ENCODE measurements around the gene GGTLC3.
"Not testable (repeated sequence)": the region's sequence is repeated elsewhere in the genome, so short reads cannot be mapped to it uniquely, and the experiment has no call there.

Gene GGTLC3

DNA sequence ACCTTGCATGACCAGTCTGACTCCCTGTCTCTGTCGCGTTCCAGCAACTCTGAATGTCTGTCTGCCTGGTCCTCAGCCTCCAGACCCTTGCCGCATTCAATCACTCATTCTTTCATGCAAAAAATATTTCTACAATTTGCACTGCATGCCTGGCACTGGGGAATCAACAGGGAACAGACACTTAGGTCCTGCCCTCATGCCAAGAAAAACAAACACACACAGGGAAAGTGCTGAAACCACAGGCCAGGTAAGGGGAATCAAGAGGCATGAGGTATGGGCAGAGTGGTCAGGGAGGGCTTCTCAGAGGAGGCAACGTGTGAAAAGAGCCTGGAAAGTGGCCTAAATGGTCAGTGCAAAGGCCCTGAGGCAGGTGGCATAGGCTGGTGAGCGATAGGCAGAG is at the start of gene GGTLC3:
Gene GGTLC3, minus strand, starts transcription at position 101 of the 400 bp plus-strand sequence. CDS start 264 bp downstream, outside the sequence.
- H3K9ac ChIP-seq (ENCODE audit: low read length in 5 of 5); H3K27me3 ChIP-seq (ENCODE audit: control insufficient read depth in 5 of 5, insufficient read depth in 4 of 5, low read length in 5 of 5); H3K27ac ChIP-seq (ENCODE audit: low read depth, low read length); H3K9me3 ChIP-seq (ENCODE audit: control insufficient read depth in 5 of 5, low read length in 5 of 5); H3K4me3 ChIP-seq (ENCODE audit: low read depth in 1 of 5, low read length in 5 of 5); H3K36me3 ChIP-seq (ENCODE audit: control insufficient read depth in 5 of 5, insufficient read depth in 5 of 5, low read length in 5 of 5); H3K4me1 ChIP-seq (ENCODE audit: control insufficient read depth in 5 of 5, insufficient read depth in 5 of 5, low read length in 5 of 5): not testable (repeated sequence)

DNA sequence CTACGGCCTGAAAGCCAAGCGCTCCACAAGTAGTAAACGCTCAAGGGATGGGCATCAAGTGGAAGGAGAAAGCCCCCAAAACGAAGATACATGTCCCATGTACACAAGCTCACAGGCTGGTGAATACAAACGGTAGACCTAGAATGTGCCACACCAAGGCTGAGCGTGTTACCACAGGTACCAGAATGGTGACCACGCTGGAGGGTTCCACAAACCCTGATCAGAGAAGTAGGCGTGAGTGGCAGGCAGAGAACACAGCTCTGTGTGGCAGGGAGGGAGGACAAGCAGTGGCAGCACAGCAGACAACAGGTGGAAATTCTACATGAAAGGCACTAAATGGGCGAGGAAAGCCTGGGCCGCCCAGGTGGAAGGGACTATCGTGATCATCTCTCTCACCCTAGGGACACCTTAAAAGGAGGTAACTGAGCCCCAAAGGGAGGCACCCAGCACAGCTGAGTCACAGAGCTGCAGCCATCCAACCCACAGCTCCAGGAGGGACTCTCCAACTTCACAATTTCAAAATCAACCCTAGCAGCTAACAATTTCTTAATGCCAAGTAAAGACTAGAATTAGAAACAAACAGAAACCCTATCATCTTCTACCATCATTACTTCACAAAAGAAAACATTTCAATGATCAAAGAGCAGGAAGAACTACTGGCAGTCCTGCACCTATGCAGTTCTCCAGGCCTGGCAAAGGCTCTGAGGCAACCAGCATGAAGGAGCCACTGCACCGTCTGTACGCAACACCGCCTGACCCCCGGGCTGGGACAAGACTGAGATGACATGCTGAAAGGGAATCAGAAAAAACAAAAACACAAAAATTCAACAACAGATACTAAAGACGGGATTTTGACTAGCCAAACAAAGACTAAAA is 42.4 kb upstream of the GGTLC3 start:
- not testable (repeated sequence) for H3K4me1 ChIP-seq (ENCODE audit: control insufficient read depth in 5 of 5, insufficient read depth in 5 of 5, low read length in 5 of 5)

DNA sequence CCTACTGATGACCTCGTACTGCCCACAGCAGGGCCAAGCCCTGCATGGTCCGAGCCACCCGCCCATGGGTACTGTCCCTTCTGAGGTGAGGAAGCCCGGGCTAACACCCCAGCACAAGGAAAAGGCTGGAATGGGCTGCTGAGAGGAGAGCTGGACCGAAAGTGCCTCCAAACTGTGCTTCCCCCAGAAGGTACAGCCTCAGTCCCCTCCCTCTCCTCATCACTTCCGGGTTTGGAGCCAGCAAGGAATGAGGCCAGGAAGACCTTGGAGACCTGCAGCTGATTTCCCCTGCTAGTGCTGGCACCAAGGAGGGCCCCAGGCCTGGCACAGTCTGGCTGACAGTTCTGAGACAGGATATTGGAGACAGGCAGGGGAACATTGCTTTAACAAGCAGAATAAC is 41.0 kb upstream of the GGTLC3 start:
- not testable (repeated sequence) for H3K4me1 ChIP-seq (ENCODE audit: control insufficient read depth in 5 of 5, insufficient read depth in 5 of 5, low read length in 5 of 5); H3K27ac ChIP-seq (ENCODE audit: low read depth, low read length); H3K4me3 ChIP-seq (ENCODE audit: low read depth in 1 of 5, low read length in 5 of 5); H3K27me3 ChIP-seq (ENCODE audit: control insufficient read depth in 5 of 5, insufficient read depth in 4 of 5, low read length in 5 of 5); H3K36me3 ChIP-seq (ENCODE audit: control insufficient read depth in 5 of 5, insufficient read depth in 5 of 5, low read length in 5 of 5); H3K9ac ChIP-seq (ENCODE audit: low read length in 5 of 5); H3K9me3 ChIP-seq (ENCODE audit: control insufficient read depth in 5 of 5, low read length in 5 of 5)

More for the DNA sequence above, 42.4 kb upstream of the GGTLC3 start:
- not testable (repeated sequence) for H3K9ac ChIP-seq (ENCODE audit: low read length in 5 of 5); H3K27me3 ChIP-seq (ENCODE audit: control insufficient read depth in 5 of 5, insufficient read depth in 4 of 5, low read length in 5 of 5); H3K36me3 ChIP-seq (ENCODE audit: control insufficient read depth in 5 of 5, insufficient read depth in 5 of 5, low read length in 5 of 5); H3K9me3 ChIP-seq (ENCODE audit: control insufficient read depth in 5 of 5, low read length in 5 of 5); H3K4me3 ChIP-seq (ENCODE audit: low read depth in 1 of 5, low read length in 5 of 5); H3K27ac ChIP-seq (ENCODE audit: low read depth, low read length)

DNA sequence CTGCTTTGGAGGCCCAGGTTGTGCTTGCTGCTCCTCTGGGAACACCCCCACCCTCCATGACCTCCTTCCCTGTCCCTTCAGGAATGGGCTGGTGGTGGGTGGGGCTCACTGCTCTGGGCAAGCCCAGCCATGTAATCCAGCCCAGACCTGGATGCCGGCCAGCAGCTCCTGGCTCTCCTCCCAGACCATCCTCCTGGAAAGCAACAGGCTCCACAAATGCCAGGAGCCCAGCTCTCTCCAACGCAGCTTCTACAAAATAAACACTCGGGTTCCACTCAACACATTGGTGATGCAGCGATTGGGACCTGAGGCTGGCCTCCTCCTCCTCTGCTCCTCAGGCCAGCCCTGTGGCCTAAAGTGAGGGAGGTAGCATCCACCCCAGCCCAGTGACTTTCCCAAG is 40.6 kb upstream of the GGTLC3 start:
- not testable (repeated sequence) for H3K27ac ChIP-seq (ENCODE audit: low read depth, low read length); H3K4me3 ChIP-seq (ENCODE audit: low read depth in 1 of 5, low read length in 5 of 5); H3K36me3 ChIP-seq (ENCODE audit: control insufficient read depth in 5 of 5, insufficient read depth in 5 of 5, low read length in 5 of 5); H3K4me1 ChIP-seq (ENCODE audit: control insufficient read depth in 5 of 5, insufficient read depth in 5 of 5, low read length in 5 of 5); H3K9me3 ChIP-seq (ENCODE audit: control insufficient read depth in 5 of 5, low read length in 5 of 5); H3K9ac ChIP-seq (ENCODE audit: low read length in 5 of 5); H3K27me3 ChIP-seq (ENCODE audit: control insufficient read depth in 5 of 5, insufficient read depth in 4 of 5, low read length in 5 of 5)

DNA sequence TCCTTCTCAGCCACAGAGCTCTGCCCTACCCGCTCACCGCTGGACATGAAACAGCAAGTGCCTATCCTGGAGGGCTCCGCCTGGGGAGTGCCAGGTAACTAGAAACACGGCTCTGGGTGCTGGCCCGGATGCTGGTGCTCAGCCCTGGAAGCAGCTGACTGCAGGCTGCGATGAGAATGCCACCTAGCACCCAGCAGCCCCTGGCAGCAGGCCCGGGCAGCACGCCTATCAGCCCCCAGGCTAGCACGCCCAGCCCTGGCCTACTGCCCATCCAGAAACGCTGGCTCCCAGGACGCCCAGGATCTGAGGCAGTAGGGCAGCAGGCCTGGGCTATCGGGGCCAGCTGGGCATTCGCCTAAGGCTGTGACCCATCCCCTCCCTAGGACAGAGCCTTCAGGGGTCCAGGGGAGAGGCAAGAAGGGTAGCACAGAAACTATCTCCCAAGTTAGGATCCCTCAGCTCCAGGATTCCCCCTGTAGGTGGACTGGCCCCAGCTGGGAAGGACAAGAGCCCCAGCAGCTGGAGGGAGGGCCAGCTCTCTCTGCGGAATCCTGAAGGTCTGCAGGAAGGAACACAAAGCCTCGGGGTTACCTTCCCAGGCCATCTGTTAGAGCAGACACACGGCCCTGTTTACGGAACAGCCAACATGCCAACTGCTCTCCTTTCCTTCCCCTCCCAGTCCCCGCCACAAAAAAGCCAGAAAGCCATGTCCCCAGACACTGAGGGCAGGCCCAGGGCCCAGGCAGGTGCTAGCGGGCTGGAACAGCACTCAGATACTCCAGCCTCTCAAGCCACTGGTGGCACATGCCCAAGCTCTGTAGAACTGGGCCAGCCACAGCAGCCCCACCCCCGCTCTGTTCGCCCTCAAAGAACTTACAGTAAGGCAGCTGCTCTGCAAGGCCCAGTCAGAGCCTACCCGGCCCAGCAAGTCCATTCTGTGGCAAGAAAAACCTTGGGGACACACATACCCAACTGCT is 36.6 kb upstream of the GGTLC3 start:
- H3K27me3 ChIP-seq (ENCODE audit: control insufficient read depth in 5 of 5, insufficient read depth in 4 of 5, low read length in 5 of 5); H3K4me3 ChIP-seq (ENCODE audit: low read depth in 1 of 5, low read length in 5 of 5); H3K4me1 ChIP-seq (ENCODE audit: control insufficient read depth in 5 of 5, insufficient read depth in 5 of 5, low read length in 5 of 5); H3K27ac ChIP-seq (ENCODE audit: low read depth, low read length); H3K9me3 ChIP-seq (ENCODE audit: control insufficient read depth in 5 of 5, low read length in 5 of 5); H3K36me3 ChIP-seq (ENCODE audit: control insufficient read depth in 5 of 5, insufficient read depth in 5 of 5, low read length in 5 of 5); H3K9ac ChIP-seq (ENCODE audit: low read length in 5 of 5): not testable (repeated sequence)

DNA sequence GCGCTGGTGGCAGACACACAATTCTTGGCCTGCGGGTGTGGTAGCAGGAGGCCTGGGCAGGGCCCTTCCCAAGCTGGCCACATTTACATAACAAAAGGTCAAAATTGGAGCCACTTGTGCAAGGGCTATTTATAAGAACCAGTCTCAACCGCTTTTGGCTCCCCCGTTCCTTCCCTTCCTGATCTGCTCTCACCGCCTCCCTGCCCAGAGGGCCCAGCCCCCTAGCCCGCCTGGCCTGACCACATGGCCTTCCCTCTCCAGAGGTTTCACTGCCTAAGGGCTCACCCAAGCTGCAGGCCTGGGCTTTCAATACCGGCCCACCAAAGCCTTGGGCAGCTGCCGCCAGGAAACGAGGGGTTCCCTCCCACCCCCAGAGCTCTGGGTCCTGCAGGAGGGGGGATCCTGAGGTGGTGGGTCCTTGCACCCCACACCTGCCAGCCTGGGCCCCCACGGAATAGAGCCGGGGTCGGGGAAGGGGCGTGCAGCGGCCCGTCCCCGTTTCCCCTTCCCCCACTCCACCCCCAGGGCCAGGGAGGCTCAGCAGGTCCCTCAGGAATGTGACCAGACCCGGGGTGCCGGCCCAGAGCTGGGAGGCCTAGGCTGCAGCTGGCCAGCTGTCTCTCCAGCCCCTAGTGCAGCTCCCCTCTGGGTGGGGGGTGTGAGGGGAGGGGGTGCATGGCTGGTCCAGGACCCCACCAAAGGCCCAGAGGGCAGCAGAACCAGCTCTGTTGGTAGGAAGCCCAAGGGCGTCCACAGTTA is 35.1 kb upstream of the GGTLC3 start:
- H3K9ac ChIP-seq (ENCODE audit: low read length in 5 of 5); H3K4me1 ChIP-seq (ENCODE audit: control insufficient read depth in 5 of 5, insufficient read depth in 5 of 5, low read length in 5 of 5); H3K36me3 ChIP-seq (ENCODE audit: control insufficient read depth in 5 of 5, insufficient read depth in 5 of 5, low read length in 5 of 5); H3K27ac ChIP-seq (ENCODE audit: low read depth, low read length); H3K9me3 ChIP-seq (ENCODE audit: control insufficient read depth in 5 of 5, low read length in 5 of 5); H3K4me3 ChIP-seq (ENCODE audit: low read depth in 1 of 5, low read length in 5 of 5); H3K27me3 ChIP-seq (ENCODE audit: control insufficient read depth in 5 of 5, insufficient read depth in 4 of 5, low read length in 5 of 5): not testable (repeated sequence)

DNA sequence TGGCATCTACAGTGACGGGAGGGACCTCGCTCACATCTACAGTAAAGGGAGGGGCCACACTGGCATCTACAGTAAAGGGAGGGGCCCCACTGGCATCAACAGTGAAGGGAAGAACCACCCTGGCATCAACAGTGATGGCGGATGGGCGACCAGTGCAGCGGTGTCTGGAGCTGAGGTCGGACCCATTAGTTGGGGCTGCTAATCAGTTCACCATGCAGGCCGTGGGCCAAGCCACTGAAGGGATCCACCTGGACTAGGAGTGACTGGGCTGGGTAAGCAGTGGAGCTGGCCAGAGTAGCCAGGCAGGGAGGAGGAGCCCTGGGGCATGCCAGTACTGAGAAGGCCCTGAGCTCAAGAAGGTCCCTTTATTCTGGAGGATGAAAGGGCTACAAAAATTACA is 33.1 kb upstream of the GGTLC3 start:
- not testable (repeated sequence) for H3K27me3 ChIP-seq (ENCODE audit: control insufficient read depth in 5 of 5, insufficient read depth in 4 of 5, low read length in 5 of 5); H3K4me1 ChIP-seq (ENCODE audit: control insufficient read depth in 5 of 5, insufficient read depth in 5 of 5, low read length in 5 of 5); H3K4me3 ChIP-seq (ENCODE audit: low read depth in 1 of 5, low read length in 5 of 5); H3K27ac ChIP-seq (ENCODE audit: low read depth, low read length); H3K9me3 ChIP-seq (ENCODE audit: control insufficient read depth in 5 of 5, low read length in 5 of 5); H3K36me3 ChIP-seq (ENCODE audit: control insufficient read depth in 5 of 5, insufficient read depth in 5 of 5, low read length in 5 of 5); H3K9ac ChIP-seq (ENCODE audit: low read length in 5 of 5)

DNA sequence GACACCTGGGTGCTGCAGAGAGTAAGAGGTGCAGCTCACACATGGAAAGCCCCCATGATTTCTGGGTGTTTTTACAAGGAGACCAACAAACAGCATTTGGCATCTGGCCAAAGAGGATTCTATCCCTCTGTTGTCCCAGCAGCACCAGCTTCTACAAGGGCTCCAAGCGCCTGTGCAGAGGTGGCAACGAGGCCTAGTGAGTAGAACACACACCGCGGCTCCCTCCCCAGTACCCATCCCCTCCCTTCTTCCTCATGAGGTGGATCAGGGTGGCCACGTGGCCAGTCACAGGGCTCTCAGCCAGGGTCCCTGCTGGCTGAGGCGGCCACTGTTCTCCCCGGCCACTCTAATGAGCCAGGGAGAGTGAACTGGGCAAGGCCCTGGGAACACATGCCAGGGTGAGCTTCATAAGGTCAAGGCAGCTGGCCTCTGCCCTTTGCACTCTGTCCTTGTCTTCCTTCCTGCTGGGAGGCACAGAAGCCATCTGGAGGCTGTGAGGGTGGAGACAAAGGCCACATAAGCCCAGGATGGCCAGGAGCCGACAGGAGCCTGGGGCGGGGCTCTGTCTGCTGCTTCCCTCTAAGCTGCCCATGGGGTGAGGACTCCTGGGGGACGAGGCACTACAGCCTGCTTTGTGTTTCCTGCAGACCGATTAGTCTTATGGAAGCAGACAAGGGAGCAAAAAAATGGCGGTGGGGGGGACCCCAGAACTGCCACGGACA is 31.7 kb upstream of the GGTLC3 start:
- not testable (repeated sequence) for H3K27ac ChIP-seq (ENCODE audit: low read depth, low read length); H3K4me3 ChIP-seq (ENCODE audit: low read depth in 1 of 5, low read length in 5 of 5); H3K9ac ChIP-seq (ENCODE audit: low read length in 5 of 5); H3K27me3 ChIP-seq (ENCODE audit: control insufficient read depth in 5 of 5, insufficient read depth in 4 of 5, low read length in 5 of 5); H3K9me3 ChIP-seq (ENCODE audit: control insufficient read depth in 5 of 5, low read length in 5 of 5); H3K4me1 ChIP-seq (ENCODE audit: control insufficient read depth in 5 of 5, insufficient read depth in 5 of 5, low read length in 5 of 5); H3K36me3 ChIP-seq (ENCODE audit: control insufficient read depth in 5 of 5, insufficient read depth in 5 of 5, low read length in 5 of 5)

DNA sequence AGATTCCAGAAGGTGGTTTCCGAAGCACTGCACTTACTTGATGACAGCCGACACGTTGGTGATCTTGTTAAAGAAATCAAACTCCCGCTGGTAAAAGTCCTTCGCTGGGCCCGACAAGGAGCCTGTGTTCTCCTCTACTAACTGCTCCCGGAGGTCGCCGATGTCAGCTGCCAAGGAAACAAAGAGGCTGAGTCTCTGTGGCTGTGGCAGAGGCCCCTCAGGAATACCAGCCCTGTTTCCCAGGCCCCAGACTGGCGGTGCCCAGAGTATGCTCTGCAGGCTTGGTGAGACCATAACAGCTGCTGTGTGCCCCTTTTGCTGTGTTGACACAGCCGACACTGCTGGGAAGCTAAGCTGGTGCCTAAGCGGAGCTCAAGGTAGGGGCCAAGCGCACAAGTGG is 26.7 kb upstream of the GGTLC3 start:
- not testable (repeated sequence) for H3K27me3 ChIP-seq (ENCODE audit: control insufficient read depth in 5 of 5, insufficient read depth in 4 of 5, low read length in 5 of 5); H3K27ac ChIP-seq (ENCODE audit: low read depth, low read length); H3K9ac ChIP-seq (ENCODE audit: low read length in 5 of 5); H3K9me3 ChIP-seq (ENCODE audit: control insufficient read depth in 5 of 5, low read length in 5 of 5); H3K36me3 ChIP-seq (ENCODE audit: control insufficient read depth in 5 of 5, insufficient read depth in 5 of 5, low read length in 5 of 5); H3K4me3 ChIP-seq (ENCODE audit: low read depth in 1 of 5, low read length in 5 of 5); H3K4me1 ChIP-seq (ENCODE audit: control insufficient read depth in 5 of 5, insufficient read depth in 5 of 5, low read length in 5 of 5)
